NCI-H1048 (cell line): ENCODE measurements around the gene OVAAL.
"Not testable (repeated sequence)": the region's sequence is repeated elsewhere in the genome, so short reads cannot be mapped to it uniquely, and the experiment has no call there.

Experiments
- DNase-seq: peaks from one replicate; lab custom pipeline; 2025; lab: John Stamatoyannopoulos, UW

OVAAL gene

DNA sequence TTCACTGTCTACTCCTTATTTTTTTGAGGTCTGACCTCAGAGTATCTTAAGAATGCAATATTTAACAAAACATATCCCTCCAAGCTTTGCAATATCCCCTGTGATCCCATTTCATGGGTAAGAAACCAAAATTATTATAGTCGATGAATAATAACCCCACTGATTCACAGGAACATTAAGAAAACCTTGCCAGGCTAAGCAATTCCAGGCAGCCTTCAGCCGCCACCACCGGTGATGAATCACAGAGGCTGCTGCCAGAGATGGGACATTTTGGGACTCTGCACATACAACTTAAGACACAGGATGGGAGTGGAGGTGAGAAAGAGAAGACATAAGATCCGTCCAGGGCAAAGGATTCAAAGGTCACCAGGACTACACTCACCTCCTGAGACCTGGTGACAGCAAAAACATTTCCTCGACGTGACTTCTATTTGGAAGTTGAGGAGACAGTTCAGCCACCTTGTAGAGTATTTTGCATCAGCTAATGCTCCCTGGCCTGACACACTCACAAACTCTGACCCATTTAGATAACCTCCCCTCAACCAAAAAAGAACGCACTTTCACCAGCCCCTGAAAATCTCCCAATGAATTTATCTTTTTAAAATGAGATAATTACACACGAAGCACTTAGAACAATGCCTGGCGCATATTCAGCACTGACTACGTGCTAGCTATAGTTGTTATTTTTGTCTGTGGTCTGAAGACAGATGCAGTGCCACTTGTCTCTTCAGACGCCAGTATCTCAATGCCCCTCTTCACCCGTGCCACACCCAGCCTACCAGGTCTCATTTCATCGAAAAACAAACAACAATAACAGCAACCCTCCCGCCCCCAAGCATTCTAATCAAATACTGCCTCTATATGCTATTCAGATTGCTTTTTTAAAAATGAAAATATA is 17.8 kb upstream of the OVAAL start:
- DNase-seq, result no peak

DNA sequence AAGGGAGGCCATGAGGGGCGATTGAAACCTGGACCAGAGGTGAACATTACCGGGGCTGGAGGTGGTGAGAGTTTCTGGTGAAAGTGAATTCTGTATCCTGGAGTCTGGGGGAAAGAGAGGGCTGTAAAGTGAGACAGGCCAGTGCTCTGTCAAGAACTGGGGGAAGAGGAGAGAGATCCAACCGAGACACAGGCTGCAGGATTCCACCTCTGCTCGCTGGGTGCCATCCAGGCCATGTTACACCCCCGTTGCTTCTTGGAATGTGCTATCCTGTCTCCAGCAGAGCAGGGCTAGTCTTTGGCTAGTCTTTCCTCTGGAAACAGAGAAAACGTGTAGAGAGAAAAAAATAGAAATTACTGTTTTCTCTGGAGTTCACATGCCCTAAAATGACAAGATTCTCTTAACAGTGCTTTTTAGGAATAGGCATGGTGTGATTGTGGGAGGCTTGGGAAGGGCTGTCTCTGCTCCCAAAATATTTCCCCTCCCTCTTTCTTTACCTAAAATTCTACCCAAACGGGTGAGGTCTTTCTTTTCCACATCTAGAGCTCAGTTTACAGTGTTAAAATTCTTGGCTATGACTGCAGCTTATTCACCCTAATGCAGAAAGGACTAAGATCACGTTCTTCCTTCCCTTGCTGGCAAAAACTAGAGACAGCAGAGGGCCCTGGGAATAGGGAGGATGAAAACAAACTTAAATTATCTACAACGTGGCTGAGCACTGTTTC is 16.5 kb upstream of the OVAAL start:
- DNase-seq, result no peak

DNA sequence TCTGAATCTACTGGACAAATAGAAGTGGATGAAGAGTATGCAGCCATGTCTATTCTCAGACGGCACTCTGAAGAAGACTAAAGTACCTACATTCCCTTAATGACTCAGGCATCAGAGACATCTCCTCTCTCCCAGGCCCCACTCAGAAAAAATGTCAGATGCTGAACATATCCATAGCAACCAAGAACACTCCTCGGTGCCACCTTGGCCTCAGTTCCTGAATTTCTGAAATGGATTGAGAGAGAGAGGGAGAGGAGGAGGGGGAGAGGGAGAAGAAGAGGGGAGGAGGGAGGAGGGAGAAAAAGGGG is 16.0 kb upstream of the OVAAL start:
- DNase-seq, result no peak

DNA sequence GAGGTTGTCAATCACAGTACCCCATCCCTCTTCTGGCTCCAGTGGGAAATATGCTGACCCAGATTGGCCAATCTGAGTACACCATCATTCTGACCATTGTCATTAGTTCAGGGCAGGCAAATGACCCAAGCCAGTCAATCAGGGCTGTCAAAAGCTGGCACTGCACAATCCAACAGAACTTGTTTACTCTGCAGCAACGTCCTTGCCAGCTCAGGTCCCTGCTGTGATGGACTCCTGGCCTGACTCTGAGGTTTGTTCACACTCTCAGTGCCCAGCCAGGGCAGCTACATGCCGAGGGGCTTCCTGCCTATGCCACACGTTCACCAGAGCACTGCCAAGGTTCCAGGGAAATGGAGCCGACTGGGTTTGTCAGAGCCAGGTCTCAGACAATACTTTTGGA is 14.7 kb upstream of the OVAAL start:
- no peak for DNase-seq

DNA sequence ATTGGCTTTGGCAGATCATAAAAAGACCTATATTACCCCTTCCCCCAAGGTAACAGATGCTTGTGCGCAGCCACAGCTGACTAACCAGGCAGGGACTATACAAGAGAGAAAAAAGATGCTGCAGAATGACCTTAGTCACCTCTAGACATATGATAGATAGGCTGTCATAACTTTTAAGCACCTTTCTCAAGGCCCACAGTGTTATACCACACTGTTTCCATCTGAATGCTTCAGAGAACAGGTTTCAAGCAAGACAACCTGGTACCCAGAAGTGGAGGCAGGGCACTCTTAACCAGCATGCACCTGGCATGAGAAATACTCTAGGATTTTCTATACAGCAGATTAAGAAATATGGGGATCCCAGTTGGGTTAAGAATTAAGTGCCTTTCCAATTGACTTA is 12.8 kb upstream of the OVAAL start:
- DNase-seq, result no peak

DNA sequence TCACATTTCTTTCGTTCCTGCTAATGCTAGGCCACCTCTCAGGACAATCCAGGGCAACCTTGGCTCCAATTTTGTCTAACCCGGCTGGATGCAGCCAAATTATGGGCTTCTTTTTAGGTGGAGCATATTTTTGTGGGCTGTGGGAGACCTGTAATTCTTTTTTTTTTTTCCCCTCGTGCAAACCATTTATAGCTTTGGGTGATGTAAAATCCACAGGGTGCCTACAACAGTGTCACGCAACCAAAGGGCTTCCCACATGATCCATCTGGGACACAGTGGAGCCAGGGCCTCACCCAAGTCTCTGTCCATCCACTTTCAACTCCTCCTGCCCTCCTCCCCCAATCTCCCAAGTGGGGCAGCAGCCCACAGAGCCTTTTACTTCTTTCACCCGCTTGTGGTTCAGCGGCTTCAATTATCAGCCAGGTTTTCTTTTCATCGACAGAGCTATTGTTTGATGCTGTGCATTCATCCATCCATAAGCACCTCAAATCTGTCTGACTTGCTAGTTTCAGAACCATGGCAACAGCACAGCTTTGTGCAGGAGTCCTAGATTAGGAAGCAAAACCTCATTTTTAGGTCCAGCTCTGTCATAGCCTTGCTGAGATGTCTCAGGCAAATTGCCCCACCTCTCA is 10.0 kb upstream of the OVAAL start:
- DNase-seq, result no peak

DNA sequence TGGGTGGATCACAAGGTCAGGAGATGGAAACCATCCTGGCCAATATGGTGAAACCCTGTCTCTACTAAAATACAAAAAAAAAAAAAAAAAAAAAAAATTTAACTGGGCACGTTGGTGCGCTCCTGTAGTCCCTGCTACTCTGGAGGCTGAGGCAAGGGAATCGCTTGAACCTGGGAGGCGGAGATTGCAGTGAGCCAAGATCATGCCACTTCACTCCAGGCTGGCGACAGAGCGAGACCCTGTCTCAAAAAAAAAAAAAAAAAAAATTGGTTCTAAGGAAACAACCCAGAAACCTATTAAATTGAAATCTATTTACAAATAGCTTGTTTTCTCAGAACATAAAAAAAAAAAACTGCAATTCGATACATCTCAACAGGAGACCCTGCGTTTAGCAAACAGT is 9.0 kb upstream of the OVAAL start:
- DNase-seq, result not testable (repeated sequence)

DNA sequence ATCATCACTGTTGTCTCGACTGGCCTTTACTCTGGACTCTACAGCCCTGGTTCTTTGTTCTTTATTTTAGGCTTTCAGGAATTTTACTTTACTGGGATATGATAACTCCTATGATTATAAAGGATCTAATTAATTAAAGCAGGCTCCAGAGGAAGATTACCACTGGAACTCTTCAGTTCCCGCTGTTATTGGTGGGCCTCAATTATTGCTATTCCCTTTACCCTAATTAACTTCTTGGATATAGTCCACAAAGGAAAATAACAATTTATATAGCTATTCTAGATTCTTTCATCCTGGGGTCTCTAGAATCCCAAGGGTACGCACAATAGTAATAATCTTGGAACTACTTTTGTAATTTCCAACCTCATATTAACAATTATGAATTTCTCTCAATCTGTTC is 8.5 kb upstream of the OVAAL start:
- DNase-seq, result no peak

DNA sequence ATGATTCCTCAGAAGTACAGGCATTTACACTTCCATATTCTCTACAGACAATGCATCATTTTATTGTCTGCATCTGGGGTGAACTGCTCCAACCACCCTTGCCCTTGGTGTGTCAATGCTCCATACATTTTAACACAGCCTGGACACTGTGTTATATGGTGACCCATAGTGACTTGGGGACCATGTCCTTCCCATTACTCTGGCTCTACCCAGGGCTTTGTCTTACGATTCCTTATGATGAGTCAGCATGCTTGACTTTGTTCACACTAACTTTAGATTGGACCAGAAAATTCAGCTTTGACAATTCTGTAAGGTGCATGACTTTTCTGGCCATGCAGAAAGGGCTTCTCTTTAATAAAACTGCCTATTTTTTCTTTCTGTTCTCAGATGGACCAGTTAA is 6.8 kb upstream of the OVAAL start:
- DNase-seq, result no peak

DNA sequence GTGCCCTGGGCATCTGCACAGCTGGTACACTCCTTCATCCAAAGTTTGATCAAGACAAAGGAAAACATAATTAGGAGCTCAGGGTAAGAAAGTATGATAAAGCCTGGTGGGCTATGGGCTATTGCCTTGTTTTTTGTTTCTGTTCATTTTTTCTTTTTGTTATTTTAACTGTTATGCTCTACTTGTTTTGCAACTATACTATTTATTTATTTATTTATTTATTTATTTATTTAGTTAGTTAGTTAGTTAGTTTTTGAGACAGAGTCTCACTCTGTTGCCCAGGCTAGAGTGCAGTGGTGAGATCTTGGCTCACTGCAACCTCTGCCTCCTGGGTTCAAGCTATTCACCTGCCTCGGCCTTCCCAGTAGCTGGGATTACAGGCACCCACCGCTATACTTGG is 5.7 kb upstream of the OVAAL start:
- not testable (repeated sequence) for DNase-seq

DNA sequence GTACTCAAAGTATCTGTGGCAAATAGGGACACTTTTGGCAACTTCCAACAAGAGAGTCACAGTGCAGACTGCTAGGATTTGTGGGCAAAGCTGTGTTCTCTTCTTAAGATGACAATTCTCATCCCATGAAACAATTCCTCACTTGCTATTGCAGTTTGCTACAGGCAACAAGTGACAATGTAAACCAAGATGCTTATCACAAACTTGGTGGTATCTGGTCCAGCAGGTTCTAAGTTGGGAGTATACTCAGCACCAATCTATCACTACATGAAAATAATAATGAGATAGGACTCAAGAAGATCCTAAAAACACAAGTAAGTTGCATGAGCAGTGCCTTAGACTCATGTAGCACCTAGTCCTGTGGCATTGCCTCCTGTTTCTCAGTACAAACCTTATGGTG is 3.4 kb upstream of the OVAAL start:
- no peak for DNase-seq

DNA sequence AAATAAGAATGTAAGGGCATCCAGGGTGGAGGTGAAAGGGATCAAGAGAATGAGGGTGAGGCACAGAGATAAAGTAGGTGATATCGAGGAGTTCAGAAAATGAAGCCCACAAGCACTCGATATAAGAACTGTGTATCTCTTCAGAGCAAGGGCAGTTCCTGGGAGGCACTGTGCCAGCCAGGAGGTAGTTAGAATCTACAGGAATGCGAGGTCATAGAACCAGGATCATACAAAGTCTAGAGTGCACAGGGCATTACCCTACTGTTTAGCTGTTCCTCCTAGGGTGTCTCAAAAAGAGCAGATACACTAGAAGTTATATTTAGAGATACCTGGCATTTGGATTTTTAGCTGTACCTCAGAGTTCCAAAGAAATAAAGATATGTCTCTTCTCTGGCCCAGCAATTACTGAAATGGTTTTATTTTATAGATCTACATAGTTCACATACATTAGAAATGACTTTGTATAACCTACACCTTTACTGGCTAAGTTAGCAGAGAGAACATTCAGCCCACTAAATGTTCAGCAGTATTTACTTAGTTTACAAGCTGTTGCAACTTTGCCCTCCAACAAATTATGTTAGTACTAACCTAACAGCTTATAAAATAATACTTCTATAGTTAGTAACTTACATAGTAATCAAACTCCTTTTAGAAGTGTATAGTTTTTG is 1.6 kb downstream of the OVAAL start:
- no peak for DNase-seq

DNA sequence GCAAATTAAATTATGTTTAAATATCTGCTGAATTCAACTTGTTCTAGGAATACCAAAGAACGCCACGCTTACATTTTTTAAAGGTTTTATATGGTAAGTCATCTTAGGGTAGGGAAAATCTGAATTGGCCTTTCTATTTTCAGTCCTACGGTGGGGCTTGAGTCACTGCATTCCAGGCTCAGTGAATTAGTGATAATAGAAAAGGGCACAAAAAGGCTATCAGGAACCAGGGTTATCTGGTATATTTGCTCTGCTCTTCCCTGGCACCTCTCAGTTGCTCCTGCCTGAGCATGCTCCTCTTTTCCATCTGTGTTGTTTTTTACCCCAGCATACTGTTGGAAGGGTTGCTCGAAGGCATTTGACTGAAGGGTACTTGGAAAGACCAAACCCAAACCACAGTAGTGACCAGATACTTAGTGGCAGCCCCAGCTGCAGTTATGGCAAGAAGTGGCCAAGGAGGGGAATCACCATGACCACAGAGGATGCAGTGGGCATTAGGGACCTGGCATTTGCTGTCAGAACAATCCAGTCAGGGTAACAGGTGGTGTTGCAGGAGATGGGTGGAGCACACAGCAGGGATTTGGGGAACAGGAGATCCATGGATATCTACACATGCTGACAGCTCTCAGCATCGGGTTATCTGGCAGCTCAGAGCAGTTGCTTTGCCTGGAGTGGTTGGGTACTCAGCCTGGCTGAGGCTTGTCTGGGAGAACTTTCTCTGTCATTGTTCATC is 2.3 kb downstream of the OVAAL start:
- DNase-seq, result no peak

DNA sequence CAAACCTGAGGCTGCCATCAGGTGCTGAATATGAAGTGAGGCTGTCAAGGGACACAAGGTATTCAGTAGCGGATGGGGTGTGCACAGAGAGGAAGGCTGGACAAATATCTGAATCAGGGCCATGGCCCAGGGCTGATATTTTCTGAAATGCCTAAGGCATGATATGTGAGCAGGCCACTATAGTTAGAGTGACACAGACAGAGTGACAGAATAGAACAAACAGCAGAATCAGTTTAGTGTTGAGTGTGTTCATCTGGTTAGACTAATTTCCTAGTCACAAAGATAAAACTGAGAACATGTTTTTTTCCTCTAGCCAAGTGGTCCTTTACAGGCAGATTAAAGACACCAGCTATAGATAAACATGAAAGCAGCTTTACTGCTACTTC is 3.9 kb downstream of the OVAAL start:
- DNase-seq, result no peak

DNA sequence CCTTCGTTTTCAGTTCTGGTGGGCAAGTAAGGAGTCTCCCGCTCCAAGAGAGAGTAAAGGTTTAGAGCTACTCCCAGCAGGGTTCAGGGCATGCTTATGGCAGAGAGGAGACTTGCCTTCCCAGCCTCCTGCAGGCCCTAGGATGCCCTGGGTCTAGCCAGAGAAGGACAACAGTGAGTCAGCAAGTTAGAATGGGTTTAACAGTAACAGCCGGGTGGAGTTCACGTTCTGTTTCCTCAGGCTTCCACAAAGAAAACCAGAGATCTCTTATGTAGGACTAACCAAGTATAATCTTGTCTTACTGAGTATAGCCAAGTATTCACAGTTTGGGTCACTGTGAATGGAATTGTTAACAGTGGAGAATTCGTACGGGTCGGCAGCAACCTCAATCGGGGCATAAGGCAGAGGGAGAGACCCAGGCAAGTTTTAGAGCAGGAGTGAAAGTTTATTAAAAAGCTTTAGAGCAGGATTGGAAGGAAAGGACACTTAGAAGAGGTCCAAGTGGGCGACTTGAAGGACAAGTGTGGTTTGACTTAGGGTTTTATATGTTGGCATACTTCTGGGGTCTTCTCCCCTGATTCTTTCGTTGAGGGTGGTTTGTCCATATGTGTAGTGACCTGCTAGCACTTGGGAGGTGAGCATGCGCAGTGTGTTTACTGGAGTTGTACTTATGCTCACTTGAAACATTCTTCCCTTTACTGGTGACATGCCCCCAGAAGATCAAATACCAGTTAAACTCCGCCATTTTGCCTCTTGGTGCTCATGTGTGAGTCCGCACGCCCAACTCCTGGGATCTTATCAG is 4.5 kb downstream of the OVAAL start:
- no peak for DNase-seq

DNA sequence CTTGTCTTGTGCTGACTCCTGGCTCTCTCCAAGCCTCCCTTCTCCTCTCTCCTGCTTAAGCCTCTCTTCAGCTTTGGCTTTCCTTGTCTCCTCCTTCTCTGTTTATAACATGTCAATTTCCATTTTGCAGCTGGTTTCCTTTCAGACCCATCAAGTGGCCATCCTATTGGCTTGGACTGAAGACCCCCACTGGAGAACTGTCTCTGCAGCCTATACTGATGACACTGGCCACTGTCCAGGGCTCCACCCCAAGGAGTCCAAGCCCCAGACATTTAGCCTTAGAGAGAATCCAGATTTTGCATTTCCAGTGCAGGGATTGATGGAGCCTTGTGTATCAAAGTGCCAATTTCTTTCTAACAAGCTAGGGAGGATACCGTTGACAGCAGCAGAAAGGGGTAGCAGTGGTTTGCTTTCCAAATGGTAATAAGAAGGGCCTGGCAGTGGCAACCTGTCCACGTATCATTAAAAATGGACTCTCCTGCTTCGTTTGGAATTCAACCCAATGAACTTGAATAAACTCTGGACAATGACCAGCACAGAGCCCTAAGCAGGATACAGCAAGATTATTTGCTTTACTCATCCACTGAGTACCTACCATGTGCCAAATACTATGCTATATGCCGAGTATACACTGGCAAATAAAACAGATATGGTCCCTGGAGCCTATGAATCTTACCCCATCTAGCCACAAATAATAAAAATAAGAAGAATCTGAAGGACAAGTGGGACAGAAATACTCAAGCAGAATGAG is 6.5 kb downstream of the OVAAL start:
- DNase-seq, result no peak

DNA sequence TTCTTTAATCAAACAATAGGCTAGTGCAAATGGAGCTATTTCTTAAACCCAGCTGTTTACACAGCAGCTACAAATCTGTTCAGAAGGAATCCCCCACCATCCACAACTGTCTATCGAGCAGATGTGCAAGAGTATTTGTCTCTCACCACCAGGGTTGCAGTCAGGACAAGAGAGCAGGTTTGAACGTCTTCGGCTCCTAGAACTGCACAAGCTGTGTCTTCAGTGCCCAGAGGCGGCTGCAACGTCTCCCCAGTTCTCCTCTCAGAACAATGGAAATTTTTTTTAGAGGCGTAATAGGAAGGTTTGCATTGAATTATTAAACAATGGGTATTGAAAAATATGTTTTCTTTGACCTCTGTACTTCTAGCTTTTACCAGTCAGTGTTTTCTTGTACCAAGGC is 7.3 kb downstream of the OVAAL start:
- DNase-seq, result no peak

DNA sequence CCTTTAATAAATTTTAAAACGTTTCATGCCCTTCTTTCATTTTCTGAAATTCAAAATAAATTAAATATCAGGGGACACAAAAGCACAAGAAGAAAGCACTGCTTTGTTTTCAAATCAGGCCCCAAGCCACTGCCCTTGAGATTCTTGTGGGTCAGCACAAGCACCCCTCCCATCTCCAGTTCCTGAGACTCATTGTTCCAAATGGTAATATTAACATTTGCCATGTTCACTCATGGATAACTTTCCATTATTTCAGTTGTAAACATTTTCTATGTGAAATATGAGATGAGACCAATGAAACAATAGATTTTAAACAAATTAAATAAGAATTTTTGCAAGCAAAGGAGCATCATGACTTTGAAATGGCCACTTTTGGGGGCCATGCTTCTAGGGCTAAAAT is 7.7 kb downstream of the OVAAL start:
- no peak for DNase-seq

DNA sequence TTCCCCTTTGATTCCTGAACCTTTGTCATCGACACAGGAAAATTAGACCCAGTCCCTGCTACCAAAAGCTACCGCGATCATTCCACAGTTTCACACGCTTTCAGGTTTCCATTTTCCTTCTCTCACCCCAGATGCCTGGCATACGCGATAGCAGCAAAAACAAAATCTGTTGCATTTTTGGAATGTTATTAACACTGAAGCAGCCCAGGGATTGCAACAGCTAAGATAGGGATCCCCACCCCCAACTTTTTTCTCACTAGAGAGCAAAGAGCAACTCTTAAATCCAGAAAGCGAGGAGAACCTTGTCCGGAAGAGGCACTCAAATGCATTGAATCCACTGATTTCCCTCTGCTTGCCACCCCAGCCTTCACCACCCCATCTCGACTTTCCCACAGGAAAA is 8.9 kb downstream of the OVAAL start:
- no peak for DNase-seq

DNA sequence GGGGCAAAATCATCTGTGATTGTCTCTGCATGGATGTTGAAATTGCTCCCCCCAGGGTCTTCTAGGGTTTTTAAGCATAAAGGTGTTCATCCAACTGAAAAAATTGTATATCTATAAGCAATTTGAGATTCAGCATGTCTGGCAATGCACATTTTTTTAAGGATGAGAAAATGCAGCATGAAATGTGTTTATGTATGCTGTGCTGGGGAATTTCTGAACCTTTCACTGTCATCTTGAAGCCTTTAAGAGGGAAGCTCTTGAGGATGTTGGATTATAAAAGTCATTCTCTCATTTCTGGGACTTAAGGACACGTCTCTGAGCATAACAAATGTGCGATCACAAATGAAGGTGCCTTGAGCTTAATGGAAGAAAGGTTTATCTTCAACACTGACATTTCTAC is 9.4 kb downstream of the OVAAL start:
- no peak for DNase-seq
